Measurements from ENCODE around the gene DLGAP1.

- no peak for TF ChIP-seq PPARA (CRISPR knock-in tag; IDR thresholded peaks at IDR 0.05; ENCODE audit: borderline replicate concordance)
- TF ChIP-seq ARNTL (CRISPR knock-in tag; IDR thresholded peaks at IDR 0.05; ENCODE audit: borderline replicate concordance, low read depth): no peak
- TF ChIP-seq TCF4 (CRISPR knock-in tag; IDR thresholded peaks at IDR 0.05; ENCODE audit: borderline replicate concordance): no peak
- TF ChIP-seq GLIS3 (CRISPR knock-in tag; IDR thresholded peaks at IDR 0.05): no peak
These were observed 913.3 kb downstream of the DLGAP1 start for GRCh38 chr18:3541549-3542386.

Data from SK-N-SH treated with all-trans-retinoic acid at 6 μM for 48 hours (cell line).